ENCODE data around the gene TNFAIP1.

DNA sequence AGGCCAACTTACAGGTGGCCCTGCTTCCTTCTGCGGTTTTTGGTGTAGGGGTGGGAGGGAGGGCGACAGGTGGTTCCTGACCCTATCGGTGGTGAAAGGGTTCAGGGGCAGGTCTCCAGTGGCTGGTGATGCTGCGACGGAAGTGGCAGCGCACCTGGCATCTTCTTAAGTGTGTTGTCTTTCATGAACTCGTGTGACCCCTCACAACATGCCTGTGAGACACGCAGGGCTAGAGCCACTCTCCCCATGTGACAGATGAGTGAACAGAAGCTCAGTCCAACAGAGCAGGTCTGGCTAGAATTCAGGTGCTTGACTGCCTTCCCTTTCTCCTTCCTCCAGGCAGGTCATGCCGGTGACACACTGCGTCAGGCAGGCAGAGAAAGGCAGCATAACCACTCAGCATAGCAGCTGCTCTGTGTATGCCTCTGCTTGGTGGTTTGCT is 8.0 kb downstream of the TNFAIP1 start:
- TF ChIP-seq, protein P1, sequence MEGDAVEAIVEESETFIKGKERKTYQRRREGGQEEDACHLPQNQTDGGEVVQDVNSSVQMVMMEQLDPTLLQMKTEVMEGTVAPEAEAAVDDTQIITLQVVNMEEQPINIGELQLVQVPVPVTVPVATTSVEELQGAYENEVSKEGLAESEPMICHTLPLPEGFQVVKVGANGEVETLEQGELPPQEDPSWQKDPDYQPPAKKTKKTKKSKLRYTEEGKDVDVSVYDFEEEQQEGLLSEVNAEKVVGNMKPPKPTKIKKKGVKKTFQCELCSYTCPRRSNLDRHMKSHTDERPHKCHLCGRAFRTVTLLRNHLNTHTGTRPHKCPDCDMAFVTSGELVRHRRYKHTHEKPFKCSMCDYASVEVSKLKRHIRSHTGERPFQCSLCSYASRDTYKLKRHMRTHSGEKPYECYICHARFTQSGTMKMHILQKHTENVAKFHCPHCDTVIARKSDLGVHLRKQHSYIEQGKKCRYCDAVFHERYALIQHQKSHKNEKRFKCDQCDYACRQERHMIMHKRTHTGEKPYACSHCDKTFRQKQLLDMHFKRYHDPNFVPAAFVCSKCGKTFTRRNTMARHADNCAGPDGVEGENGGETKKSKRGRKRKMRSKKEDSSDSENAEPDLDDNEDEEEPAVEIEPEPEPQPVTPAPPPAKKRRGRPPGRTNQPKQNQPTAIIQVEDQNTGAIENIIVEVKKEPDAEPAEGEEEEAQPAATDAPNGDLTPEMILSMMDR (IDR thresholded peaks at IDR 0.05; ENCODE audit: low read depth, low read length) = no peak
- no peak for TF ChIP-seq EZH2phosphoT487 (IDR thresholded peaks at IDR 0.05; ENCODE audit: low read depth)

Measured in OCI-LY3 (cell line).